ENCODE measurements around the gene PYGM.

DNA sequence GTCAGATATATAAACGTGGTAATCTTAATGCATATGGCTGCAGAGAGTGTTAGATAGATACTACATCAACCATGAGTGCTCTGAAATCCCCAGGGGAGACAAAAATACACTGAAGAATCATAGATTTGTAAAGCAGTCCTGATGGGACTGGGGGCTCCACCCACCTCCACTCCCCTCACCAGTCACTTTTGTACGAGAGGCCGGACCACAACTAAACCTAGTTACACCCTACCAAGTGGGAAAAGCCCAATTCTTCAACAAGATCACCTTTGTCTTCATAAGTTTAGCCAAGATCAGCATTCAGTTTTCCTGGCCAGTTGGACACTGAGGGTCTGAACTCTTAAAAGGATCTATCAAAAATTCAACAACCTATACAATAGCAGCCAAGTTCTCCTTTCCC, 17.1 kb upstream of the PYGM start:
- TF ChIP-seq POLR2A (IDR thresholded peaks at IDR 0.05; ENCODE audit: low read length) = no peak
- no peak for TF ChIP-seq GATA1 (IDR thresholded peaks at IDR 0.05; ENCODE audit: low read depth, low read length)

Data from erythroblast (primary cell).